Nasal cavity respiratory epithelium epithelial cell of viscerocranial mucosa (primary cell): ENCODE measurements around the gene OR52K2. TPM values are rescaled to one million over a fixed set of nuclear protein-coding genes. Genes with fewer than 3 reads are reported as not detected.

Experiments used
- total RNA-seq: library from RNA; depleted of rRNA; stranded (reverse); fragments of >200 nt; gene quantifications from 2 replicates; pipeline ENCODE4 v1.2.3, GENCODE V29; 2014

The OR52K2 gene
- not detected in 2 replicates for total RNA-seq

DNA sequence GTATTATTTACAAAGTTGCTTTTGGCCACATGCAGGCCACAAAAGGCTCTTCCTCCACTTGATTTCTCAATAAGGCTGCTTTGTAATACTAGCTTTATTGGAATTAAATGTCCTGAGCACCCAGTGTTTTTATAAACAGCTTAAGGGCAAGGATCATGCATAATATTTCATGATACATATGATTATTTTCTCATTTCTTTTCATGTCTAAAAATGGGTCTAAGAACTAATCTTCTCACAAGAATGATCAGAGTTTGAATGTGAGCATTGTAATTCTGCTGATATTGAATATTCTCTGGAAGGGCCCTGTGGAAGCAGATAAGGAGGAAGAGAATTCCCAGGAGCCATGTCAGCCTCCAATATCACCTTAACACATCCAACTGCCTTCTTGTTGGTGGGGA lies at the start of gene OR52K2:
Gene OR52K2, plus strand, starts transcription at position 301 of the 400 bp plus-strand sequence. Its CDS starts 45 bp downstream, at position 346.

DNA sequence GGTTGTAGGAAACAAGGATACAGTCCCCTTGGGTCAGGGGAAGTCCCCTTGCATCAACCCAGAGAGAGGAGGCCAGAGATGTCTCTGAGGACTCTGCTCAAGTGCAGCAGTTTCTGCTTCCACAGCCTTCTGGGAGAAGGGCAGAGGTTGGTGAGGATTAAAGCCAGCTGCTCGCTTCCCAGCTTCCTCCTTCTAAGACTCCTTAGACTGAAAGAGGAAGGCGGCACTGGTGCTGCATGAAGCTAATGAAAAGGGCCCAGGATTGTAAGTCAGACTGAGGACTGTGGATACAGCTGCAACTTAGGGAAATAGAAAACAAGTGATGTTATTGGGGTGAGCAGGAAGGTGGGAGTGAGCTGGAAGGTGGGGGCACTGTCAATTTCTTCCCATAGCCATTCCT lies 33.4 kb downstream of the OR52K2 start, which contains the start of gene OR52K1:
Gene OR52K1, plus strand, starts transcription at position 202 of the 400 bp plus-strand sequence. CDS start 6,255 bp downstream, outside the sequence.

Other genes starting within 250 kb of the OR52K2 start
- gene OR52B4, start 80.9 kb upstream of the OR52K2 start, total RNA-seq = not detected in 2 replicates
- 10.3 and 15.9 TPM in 2 replicates for gene TRIM21, start 55.6 kb upstream of the OR52K2 start, total RNA-seq
- not detected in 2 replicates for gene OR52K1, start 33.4 kb downstream of the OR52K2 start, total RNA-seq
- not detected in 2 replicates for gene OR52M1, start 95.9 kb downstream of the OR52K2 start, total RNA-seq
- gene OR52I2, start 132.4 kb downstream of the OR52K2 start, total RNA-seq = not detected in 2 replicates
- gene OR52I1, start 144.7 kb downstream of the OR52K2 start, total RNA-seq = not detected in 2 replicates
- 6.2 and 14.0 TPM in 2 replicates for gene TRIM68, start 158.9 kb downstream of the OR52K2 start, total RNA-seq
- not detected in 2 replicates for gene OR51D1, start 188.2 kb downstream of the OR52K2 start, total RNA-seq
- not detected in 2 replicates for gene OR51E1, start 194.7 kb downstream of the OR52K2 start, total RNA-seq
- not detected in 2 replicates for gene OR51E2, start 248.6 kb downstream of the OR52K2 start, total RNA-seq